Stimulated activated CD8-positive, alpha-beta memory T cell treated with anti-CD3 and anti-CD28 coated beads, Interleukin-12 subunit alpha, Interleukin-12 subunit beta, amount 100 ng/mL, for 24 hours (primary cell): Measurements from ENCODE around the gene SLC4A3.
"Not testable (repeated sequence)": the region's sequence is repeated elsewhere in the genome, so short reads cannot be mapped to it uniquely, and the experiment has no call there.

ENCODE experiments used
- DNase-seq: peaks from one replicate; pipeline ENCODE4 v3.0.0-alpha.2; 2020; ENCODE audit errors: extremely low read depth

SLC4A3 gene

GRCh38 chr2:219679041-219679440 is 51.6 kb downstream of the SLC4A3 start:
- no peak for DNase-seq

- DNase-seq, result no peak
Measured at GRCh38 chr2:219679571-219679970, 52.1 kb downstream of the SLC4A3 start.

- no peak for DNase-seq
Measured at GRCh38 chr2:219680958-219681693, 53.7 kb downstream of the SLC4A3 start.

GRCh38 chr2:219681694-219682300 is 54.4 kb downstream of the SLC4A3 start:
- DNase-seq, result no peak

GRCh38 chr2:219683474-219683873 is 56.0 kb downstream of the SLC4A3 start:
- not testable (repeated sequence) for DNase-seq

- DNase-seq, result no peak
Measured at GRCh38 chr2:219684721-219685689, 57.6 kb downstream of the SLC4A3 start.

- no peak for DNase-seq
Measured at GRCh38 chr2:219687272-219687671, 59.8 kb downstream of the SLC4A3 start.

GRCh38 chr2:219687882-219688559 is 60.6 kb downstream of the SLC4A3 start:
- no peak for DNase-seq

- DNase-seq, result no peak
Measured at GRCh38 chr2:219688560-219689445, 61.4 kb downstream of the SLC4A3 start.

GRCh38 chr2:219689676-219690628 is 62.5 kb downstream of the SLC4A3 start:
- DNase-seq, result no peak

- no peak for DNase-seq
Measured at GRCh38 chr2:219691571-219691970, 64.1 kb downstream of the SLC4A3 start.
